Glomerular endothelial cell (primary cell): ENCODE data around the gene NBPF3. TPM values are rescaled to one million over a fixed set of nuclear protein-coding genes. Genes with fewer than 3 reads are reported as not detected.
"Not testable (repeated sequence)": the region's sequence is repeated elsewhere in the genome, so short reads cannot be mapped to it uniquely, and the experiment has no call there.

Experiments
- DNase-seq: peaks from one replicate; pipeline ENCODE4 v3.0.0-alpha.2; 2011; ENCODE audit warnings: low read depth, low spot score; ENCODE audit errors: extremely low read depth
- total RNA-seq: library from RNA; depleted of rRNA; stranded (reverse); fragments of >200 nt; gene quantifications from 2 replicates; pipeline ENCODE4 v1.2.3, GENCODE V29; 2015

NBPF3 gene
- total RNA-seq, 1 donor from 2014 or later, result 13.9 TPM

GRCh38 chr1:21514245-21514644 is 74.3 kb downstream of the NBPF3 start:
- DNase-seq, result no peak

GRCh38 chr1:21517161-21517589 is 77.2 kb downstream of the NBPF3 start:
- no peak for DNase-seq

GRCh38 chr1:21517660-21518480 is 77.9 kb downstream of the NBPF3 start:
- DNase-seq, result no peak

GRCh38 chr1:21518774-21519455 is 79.0 kb downstream of the NBPF3 start:
- no peak for DNase-seq

GRCh38 chr1:21519486-21520070 is 79.6 kb downstream of the NBPF3 start:
- not testable (repeated sequence) for DNase-seq

GRCh38 chr1:21520899-21521716 is 81.2 kb downstream of the NBPF3 start:
- DNase-seq, result no peak

GRCh38 chr1:21521717-21522060 is 81.8 kb downstream of the NBPF3 start:
- DNase-seq, result no peak

GRCh38 chr1:21522525-21523038 is 82.6 kb downstream of the NBPF3 start:
- no peak for DNase-seq

GRCh38 chr1:21523297-21523813 is 83.4 kb downstream of the NBPF3 start:
- DNase-seq, result no peak

GRCh38 chr1:21524220-21524619 is 84.3 kb downstream of the NBPF3 start:
- no peak for DNase-seq

- no peak for DNase-seq
These were observed 84.9 kb downstream of the NBPF3 start for GRCh38 chr1:21524686-21525339.

- no peak for DNase-seq
These were observed 85.4 kb downstream of the NBPF3 start for GRCh38 chr1:21525340-21525717.

GRCh38 chr1:21526441-21526840 is 86.5 kb downstream of the NBPF3 start:
- DNase-seq, result no peak

- DNase-seq, result no peak
These were observed 90.6 kb downstream of the NBPF3 start for GRCh38 chr1:21530368-21531016.

GRCh38 chr1:21531241-21531640 is 91.3 kb downstream of the NBPF3 start:
- no peak for DNase-seq

- DNase-seq, result no peak
These were observed 92.6 kb downstream of the NBPF3 start for GRCh38 chr1:21532496-21532895.

- DNase-seq, result no peak
These were observed 93.1 kb downstream of the NBPF3 start for GRCh38 chr1:21532992-21533534.

GRCh38 chr1:21534146-21534545 is 94.2 kb downstream of the NBPF3 start:
- no peak for DNase-seq
